ENCODE results near the gene SLC36A1. TPM values are rescaled to one million over a fixed set of nuclear protein-coding genes. Genes with fewer than 3 reads are reported as not detected.

SLC36A1 gene
- total and polyA plus RNA-seq, 2 of the 8 experiments (the other 6 are each of a cell fraction or from before 2014, with no cell fraction given), result 6.6 to 9.6 TPM

DNA sequence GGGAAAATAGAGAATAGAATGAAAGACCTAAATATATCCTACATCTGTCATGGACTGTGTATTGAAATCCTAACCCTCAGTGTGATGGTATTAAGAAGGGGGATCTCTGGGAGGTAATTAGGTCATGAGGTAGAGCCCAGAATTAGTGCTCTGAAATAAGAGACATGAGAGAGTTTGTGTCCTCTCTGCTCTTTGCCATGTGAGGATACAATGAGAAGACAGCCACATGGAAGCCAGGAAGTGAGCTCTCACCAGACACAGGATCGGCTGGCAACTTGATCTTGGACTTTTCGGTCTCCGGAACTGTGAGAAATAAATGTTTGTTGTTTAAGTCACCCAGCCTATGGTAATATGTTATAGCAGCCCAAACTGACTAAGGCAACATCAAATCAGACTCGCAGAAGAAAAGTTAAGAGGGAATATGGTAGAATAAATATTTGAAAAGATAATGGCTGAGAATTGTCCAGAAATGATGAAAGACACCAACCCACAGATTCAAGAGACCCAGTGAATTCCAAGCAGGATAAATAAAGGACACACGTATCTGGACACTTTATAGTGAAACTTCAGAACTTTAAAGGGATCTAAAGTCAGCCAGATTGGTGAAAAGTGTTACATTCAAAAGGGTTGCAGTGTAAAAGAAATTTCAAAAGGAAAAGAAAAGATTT lies 12.7 kb upstream of the SLC36A1 start:
- Histone ChIP-seq H3K36me3 (ENCODE audit: control insufficient read depth in 2 of 4, insufficient read depth in 4 of 4, low read length in 3 of 4) (no peaks in the 10 kb centered on the region), H3K4me3 (ENCODE audit: extremely low read depth in 1 of 4, insufficient read depth in 2 of 4, low read depth in 3 of 4, low read length in 4 of 4) (no peak overlapping the region), H2BK12ac (ENCODE audit: low read depth, low read length) (no peak overlapping the region), H2BK5ac (ENCODE audit: low read depth, low read length) (no peak overlapping the region), H3K4me2 (ENCODE audit: insufficient read depth in 1 of 2, low read depth in 2 of 2, low read length in 2 of 2) (no peak overlapping the region), H2BK15ac (ENCODE audit: low read length) (no peak overlapping the region), H3K9ac (replicated peaks in 1 of 4; ENCODE audit: extremely low read depth in 1 of 4, low read depth in 3 of 4, low read length in 3 of 4) (no peak overlapping the region), H3K9me3 (ENCODE audit: insufficient read depth in 2 of 2, low read depth in 1 of 2, low read length in 1 of 2) (no peaks in the 10 kb centered on the region), H3K4me1 (replicated peaks in 1 of 4; ENCODE audit: control insufficient read depth in 3 of 4, insufficient read depth in 4 of 4, low read length in 3 of 4) (no peaks in the 10 kb centered on the region), H4K5ac (ENCODE audit: insufficient read length, low read depth, low read length) (no peak overlapping the region), H3K14ac (ENCODE audit: insufficient read length) (no peak overlapping the region), H2BK120ac (replicated peaks; ENCODE audit: low read depth, low read length) (no peak overlapping the region), H2AFZ (ENCODE audit: low read length) (no peak overlapping the region), H3K56ac (replicated peaks; ENCODE audit: insufficient read length, low read depth, low read length) (no peak overlapping the region), H4K91ac (replicated peaks; ENCODE audit: insufficient read length, low read length) (no peak overlapping the region), H4K20me1 (replicated peaks in 1 of 2; ENCODE audit: control insufficient read depth in 1 of 2, insufficient read depth in 2 of 2, low read length in 2 of 2) (no peaks in the 10 kb centered on the region), H2AK5ac (ENCODE audit: low read depth, low read length) (no peak overlapping the region), H3K27ac (ENCODE audit: low read depth, low read length) (no peak overlapping the region), H3K23ac (ENCODE audit: insufficient read length) (no peak overlapping the region), H3K23me2 (ENCODE audit: low read depth, low read length) (no peaks in the 10 kb centered on the region), H3K79me2 (ENCODE audit: control insufficient read depth in 1 of 2, insufficient read depth in 2 of 2, low read length in 2 of 2) (no peaks in the 10 kb centered on the region), H3K79me1 (ENCODE audit: low read depth, low read length) (no peaks in the 10 kb centered on the region), H3K18ac (ENCODE audit: extremely low read depth, low read length) (no peak overlapping the region), H3K4ac (replicated peaks; ENCODE audit: insufficient read length, low read depth, low read length) (no peak overlapping the region), H3K27me3 (replicated peaks in 1 of 4; ENCODE audit: control insufficient read depth in 3 of 4, extremely low read depth in 1 of 4, insufficient read depth in 3 of 4, low read length in 3 of 4) (no peaks in the 10 kb centered on the region), H4K8ac (ENCODE audit: extremely low read depth, insufficient read depth, low read length) (no peak overlapping the region), H2BK20ac (ENCODE audit: low read length) (no peak overlapping the region)
- ChIA-PET CTCF (ENCODE audit: partially characterized antibody) (interaction anchor here (0.7 to 1.1 kb wide), 4 partner anchors 8 to 89 kb away, joined by 3 to 4 read pairs (median 4); partner anchors contain the start of gene SLC36A1), POLR2A (ENCODE audit: partially characterized antibody) (no interaction called here)
- TF ChIP-seq SAP30 (IDR thresholded peaks at IDR 0.05; ENCODE audit: insufficient read depth, insufficient replicate concordance, low read length), result no peak
- no peak for TF ChIP-seq TAF1 (IDR thresholded peaks at IDR 0.05; ENCODE audit: low read depth, low read length)
- DNase-seq (ENCODE audit: low read depth in 1 of 2, low spot score in 2 of 2) (no peak), FAIRE-seq (no peak)
- WGBS, 2 experiments (ENCODE audit: extremely low coverage in 1 of 2, insufficient coverage in 1 of 2, insufficient read length in 1 of 2, insufficient replicate concordance in 2 of 2, low coverage in 1 of 2, low lambda C conversion rate in 2 of 2, missing lambda C conversion rate in 1 of 2), result 91% methylated on average over 5 of the region's 5 CpGs; no CpG with 5 or more reads in 1 of the 2 experiments
